Measurements from ENCODE around the gene SDK1. TPM values are rescaled to one million over a fixed set of nuclear protein-coding genes. Genes with fewer than 3 reads are reported as not detected.

Gene SDK1
- total and polyA plus RNA-seq, 12 donors: 1.0 to 5.3 (median 3.2) TPM

DNA sequence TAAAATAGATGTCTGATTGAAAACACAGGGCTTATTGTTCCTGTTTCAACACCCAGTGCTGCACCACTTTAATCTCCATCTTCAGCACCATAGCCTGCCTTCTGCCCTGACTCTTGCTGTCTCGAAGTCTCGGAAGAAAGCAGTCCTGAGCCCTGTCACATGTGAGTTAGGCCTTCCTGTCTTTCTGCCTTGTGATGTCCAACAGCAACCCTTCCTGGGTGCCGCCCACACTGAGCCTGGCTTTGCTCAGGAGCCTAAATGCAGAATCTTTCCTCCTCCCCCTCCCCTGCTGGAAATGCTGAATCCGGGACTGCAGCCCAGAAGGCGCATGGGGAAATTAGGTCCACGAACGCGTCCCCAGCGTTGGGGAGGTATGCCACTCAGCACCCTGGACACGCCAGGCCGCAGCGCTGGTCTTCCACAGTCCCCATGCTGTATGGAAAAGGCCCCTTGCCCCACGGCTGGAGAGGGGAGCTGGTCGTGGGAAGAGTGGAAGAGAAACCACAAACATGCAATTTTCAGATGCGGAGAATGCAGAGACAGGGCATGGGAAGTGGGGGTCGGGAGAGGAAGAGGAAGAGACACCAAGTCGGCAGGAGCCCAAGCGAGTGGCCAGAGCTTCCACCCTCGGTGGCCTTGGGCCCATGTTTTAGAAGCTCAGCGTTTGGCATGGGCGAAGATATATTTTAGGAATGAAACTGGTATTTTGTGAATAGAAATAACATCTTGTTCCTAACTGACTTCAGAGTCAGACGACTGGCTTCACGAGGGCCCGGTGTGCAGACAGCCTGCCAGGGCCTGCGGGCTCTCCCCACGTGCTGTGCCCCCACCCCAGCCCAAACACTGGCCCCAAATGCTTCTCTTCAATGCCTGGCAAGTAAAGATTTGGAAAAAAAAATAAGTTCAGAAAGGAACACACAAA, 724.9 kb downstream of the SDK1 start:
- H3K36me3 ChIP-seq: no peaks in the 10 kb centered on the region
- H3K9me3 ChIP-seq: peaks cover 0 to 6% (median 0%) of the 10 kb centered on the region in 11 donors
- H3K4me1 ChIP-seq: no peaks in the 10 kb centered on the region
- H3K27me3 ChIP-seq: no peaks in the 10 kb centered on the region
- intact Hi-C loops (cut with DNase I): no loop called here
- no peak overlapping the region for H3K4me3 ChIP-seq
- DNase-seq (no peak), ATAC-seq (no peak)
- no peak overlapping the region for H3K27ac ChIP-seq
- TF ChIP-seq, protein P1, sequence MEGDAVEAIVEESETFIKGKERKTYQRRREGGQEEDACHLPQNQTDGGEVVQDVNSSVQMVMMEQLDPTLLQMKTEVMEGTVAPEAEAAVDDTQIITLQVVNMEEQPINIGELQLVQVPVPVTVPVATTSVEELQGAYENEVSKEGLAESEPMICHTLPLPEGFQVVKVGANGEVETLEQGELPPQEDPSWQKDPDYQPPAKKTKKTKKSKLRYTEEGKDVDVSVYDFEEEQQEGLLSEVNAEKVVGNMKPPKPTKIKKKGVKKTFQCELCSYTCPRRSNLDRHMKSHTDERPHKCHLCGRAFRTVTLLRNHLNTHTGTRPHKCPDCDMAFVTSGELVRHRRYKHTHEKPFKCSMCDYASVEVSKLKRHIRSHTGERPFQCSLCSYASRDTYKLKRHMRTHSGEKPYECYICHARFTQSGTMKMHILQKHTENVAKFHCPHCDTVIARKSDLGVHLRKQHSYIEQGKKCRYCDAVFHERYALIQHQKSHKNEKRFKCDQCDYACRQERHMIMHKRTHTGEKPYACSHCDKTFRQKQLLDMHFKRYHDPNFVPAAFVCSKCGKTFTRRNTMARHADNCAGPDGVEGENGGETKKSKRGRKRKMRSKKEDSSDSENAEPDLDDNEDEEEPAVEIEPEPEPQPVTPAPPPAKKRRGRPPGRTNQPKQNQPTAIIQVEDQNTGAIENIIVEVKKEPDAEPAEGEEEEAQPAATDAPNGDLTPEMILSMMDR (IDR thresholded peaks at IDR 0.05): no peak
- WGBS, 2 donors: 76 to 78% methylated on average over 26 of the region's 26 CpGs

- no peak for DNase-seq
- ATAC-seq: no peak
- 89 to 90% methylated on average over 10 of the region's 10 CpGs for WGBS, 2 donors
- Histone ChIP-seq H3K27ac (no peak overlapping the region), H3K27me3 (no peaks in the 10 kb centered on the region), H3K4me1 (no peaks in the 10 kb centered on the region), H3K9me3 (no peaks in the 10 kb centered on the region), H3K36me3 (no peaks in the 10 kb centered on the region), H3K4me3 (no peak overlapping the region)
- intact Hi-C loops (cut with DNase I): no loop called here
- TF ChIP-seq, protein P1 (IDR thresholded peaks at IDR 0.05): no peak
These were observed 726.0 kb downstream of the SDK1 start for GRCh38 chr7:4026941-4027486.

- H3K27ac ChIP-seq: no peak overlapping the region
- no peaks in the 10 kb centered on the region for H3K27me3 ChIP-seq
- 75 to 79% methylated on average over 4 of the region's 4 CpGs for WGBS, 2 donors
- DNase-seq: no peak
- no peaks in the 10 kb centered on the region for H3K9me3 ChIP-seq
- H3K36me3 ChIP-seq: no peaks in the 10 kb centered on the region
- H3K4me3 ChIP-seq: no peak overlapping the region
- TF ChIP-seq, protein P1 (IDR thresholded peaks at IDR 0.05): no peak
- intact Hi-C loops (cut with DNase I): no loop called here
- no peaks in the 10 kb centered on the region for H3K4me1 ChIP-seq
- ATAC-seq: no peak
These were observed 727.2 kb downstream of the SDK1 start for GRCh38 chr7:4028221-4028620.

DNA sequence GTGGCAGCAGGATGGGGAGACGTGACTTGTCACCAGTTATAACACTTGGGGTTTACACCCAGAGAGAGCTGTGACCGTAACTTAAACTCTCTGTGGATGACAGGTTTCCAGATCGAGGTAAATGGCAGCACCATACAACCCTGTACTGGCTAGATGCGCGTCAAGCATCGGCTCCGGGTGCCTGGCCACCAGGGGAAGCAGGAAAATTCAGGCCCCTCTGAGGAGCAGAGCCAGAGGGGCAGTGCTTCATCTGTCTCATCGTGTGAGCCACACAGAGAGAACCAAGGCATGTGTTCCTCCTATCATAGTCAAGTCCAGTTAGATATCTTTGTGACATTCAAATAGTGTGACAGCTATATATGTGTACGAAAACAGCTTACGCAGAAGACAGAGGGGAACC, 728.9 kb downstream of the SDK1 start:
- no peaks in the 10 kb centered on the region for H3K36me3 ChIP-seq
- WGBS, 2 donors: 90 to 91% methylated on average over 10 of the region's 10 CpGs
- H3K4me3 ChIP-seq: no peak overlapping the region
- H3K27ac ChIP-seq: no peak overlapping the region
- DNase-seq: no peak
- H3K27me3 ChIP-seq: no peaks in the 10 kb centered on the region
- H3K4me1 ChIP-seq: no peaks in the 10 kb centered on the region
- intact Hi-C loops (cut with DNase I): no loop called here
- no peaks in the 10 kb centered on the region for H3K9me3 ChIP-seq
- ATAC-seq: no peak
- TF ChIP-seq, protein P1 (IDR thresholded peaks at IDR 0.05): no peak

Measured in heart right ventricle (tissue), 16 donors.